LNCAP (cell line): ENCODE measurements around the gene MARF1.

Experiments
- TF ChIP-seq, protein P1 (sequence below): fragments of 450-650 bp; IDR thresholded peaks from 2 replicates; pipeline ENCODE4 v1.5.1; 2017; ENCODE audit warnings: mild to moderate bottlenecking

Gene MARF1

DNA sequence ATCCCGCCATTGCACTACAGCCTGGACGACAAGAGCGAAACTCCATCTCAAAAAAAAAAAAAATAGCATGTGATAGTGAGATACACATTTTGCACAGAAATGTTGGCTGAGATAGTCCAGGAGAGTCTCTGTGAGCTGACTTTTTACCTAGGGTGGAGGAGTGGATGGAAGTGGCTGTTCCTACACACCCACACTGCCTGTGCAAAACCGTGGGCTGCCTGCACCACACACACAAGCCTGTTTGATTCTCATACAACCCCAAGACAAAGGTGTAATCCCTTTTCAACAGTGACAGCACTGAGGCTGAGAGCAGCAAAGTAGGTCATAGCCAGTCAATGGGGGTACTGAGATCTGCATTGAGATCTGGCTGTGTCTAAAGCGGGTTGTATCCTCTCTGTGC, 86.8 kb downstream of the MARF1 start:
- TF ChIP-seq, protein P1, sequence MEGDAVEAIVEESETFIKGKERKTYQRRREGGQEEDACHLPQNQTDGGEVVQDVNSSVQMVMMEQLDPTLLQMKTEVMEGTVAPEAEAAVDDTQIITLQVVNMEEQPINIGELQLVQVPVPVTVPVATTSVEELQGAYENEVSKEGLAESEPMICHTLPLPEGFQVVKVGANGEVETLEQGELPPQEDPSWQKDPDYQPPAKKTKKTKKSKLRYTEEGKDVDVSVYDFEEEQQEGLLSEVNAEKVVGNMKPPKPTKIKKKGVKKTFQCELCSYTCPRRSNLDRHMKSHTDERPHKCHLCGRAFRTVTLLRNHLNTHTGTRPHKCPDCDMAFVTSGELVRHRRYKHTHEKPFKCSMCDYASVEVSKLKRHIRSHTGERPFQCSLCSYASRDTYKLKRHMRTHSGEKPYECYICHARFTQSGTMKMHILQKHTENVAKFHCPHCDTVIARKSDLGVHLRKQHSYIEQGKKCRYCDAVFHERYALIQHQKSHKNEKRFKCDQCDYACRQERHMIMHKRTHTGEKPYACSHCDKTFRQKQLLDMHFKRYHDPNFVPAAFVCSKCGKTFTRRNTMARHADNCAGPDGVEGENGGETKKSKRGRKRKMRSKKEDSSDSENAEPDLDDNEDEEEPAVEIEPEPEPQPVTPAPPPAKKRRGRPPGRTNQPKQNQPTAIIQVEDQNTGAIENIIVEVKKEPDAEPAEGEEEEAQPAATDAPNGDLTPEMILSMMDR = no peak

GRCh38 chr16:15553313-15554088, 89.5 kb downstream of the MARF1 start:
- TF ChIP-seq, protein P1 = no peak

DNA sequence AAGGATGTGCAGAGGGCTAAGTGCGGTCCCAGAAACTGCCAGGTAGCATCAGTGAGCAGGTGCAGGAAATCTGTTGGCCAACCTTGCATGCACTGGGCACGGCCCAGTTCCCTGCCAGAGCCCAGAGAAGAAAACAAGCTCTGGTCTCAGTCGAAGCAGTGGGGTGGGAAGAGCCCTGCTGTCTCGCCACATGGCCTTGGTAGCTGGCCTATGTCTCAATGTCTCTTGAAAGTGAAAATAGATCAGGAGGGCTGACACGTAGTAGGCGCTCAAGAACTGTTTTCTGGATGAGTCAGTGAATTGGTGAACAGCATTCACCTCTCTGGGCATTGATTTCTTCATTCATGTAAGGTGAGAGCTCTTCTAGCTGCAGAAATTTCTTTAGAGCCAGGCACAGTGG, 90.4 kb downstream of the MARF1 start:
- TF ChIP-seq, protein P1 = no peak

DNA sequence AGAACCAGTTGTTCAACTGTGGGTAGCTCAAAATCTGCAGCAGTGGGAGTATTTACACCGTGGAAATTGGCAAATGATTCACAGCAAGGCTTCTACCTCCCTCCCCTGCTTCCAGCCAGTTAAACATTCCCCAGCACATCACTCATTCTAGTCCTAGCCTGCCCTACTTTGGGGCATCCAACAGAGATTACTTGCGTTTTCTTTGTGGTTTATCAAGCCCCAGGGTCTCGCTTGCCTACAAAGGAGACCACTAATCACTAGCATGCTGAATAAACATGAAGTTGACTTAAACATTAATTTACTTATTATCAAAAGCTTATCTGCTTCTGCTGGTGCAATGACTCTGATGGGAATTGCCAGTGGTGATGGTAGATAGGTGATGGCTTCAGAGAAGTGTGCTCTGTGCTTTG, 94.5 kb downstream of the MARF1 start:
- TF ChIP-seq, protein P1 = no peak

GRCh38 chr16:15547768-15548096, 95.2 kb downstream of the MARF1 start:
- TF ChIP-seq, protein P1 = no peak

GRCh38 chr16:15545544-15545943, 97.4 kb downstream of the MARF1 start:
- TF ChIP-seq, protein P1 = no peak

DNA sequence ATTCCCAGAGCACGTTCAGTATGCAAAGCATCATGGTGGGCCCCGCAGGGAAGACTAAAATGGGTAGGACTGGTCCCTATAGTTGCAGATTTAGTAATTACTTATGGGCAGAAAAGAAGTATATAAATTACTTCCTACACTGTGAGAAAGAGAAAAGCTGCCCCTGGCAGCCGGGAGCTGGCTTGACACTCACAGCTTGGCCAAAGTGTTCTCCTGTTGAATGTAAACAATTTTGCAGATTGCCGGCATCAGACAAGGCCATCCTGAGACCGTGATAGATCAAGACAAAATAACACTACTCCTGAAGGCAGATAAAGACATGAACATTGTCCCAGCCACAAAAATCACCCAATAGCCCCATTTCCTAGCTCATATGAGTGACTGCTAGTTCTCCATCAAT, 98.5 kb downstream of the MARF1 start:
- TF ChIP-seq, protein P1 = no peak
